Measurements from ENCODE around the gene RUNX1.

DNA sequence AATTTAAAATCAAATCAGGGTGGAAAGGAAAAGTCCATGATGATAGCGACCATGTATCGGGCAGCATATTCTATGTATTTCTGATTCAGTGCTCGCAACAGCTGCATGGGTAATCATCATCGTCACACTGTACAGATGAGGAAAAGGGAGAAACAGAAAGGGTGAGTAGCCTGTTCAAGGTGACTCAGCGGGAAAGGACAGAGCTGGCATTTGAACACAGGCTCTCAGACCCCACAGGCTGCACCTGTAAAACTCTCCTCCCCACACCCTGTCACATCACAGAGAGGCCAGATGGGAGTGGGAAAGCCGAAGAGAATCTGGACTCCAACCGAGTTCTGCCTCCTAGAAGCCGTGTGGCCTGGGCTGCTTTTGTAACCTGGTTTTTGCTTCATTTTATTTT lies 14.0 kb downstream of the RUNX1 start:
- TF ChIP-seq OSR1 (CRISPR knock-in tag; IDR thresholded peaks at IDR 0.05) (no peak), TCF4 (CRISPR knock-in tag; IDR thresholded peaks at IDR 0.05; ENCODE audit: borderline replicate concordance) (no peak), RARB (CRISPR knock-in tag; IDR thresholded peaks at IDR 0.05) (no peak), PPARA (CRISPR knock-in tag; IDR thresholded peaks at IDR 0.05; ENCODE audit: borderline replicate concordance) (no peak), ZNF8 (CRISPR knock-in tag; IDR thresholded peaks at IDR 0.05) (no peak), ESRRG (CRISPR knock-in tag; IDR thresholded peaks at IDR 0.05) (no peak), ZFP30 (CRISPR knock-in tag; IDR thresholded peaks at IDR 0.05) (no peak), ISL1 (CRISPR knock-in tag; IDR thresholded peaks at IDR 0.05) (no peak)
- TF ChIP-seq, protein P1, sequence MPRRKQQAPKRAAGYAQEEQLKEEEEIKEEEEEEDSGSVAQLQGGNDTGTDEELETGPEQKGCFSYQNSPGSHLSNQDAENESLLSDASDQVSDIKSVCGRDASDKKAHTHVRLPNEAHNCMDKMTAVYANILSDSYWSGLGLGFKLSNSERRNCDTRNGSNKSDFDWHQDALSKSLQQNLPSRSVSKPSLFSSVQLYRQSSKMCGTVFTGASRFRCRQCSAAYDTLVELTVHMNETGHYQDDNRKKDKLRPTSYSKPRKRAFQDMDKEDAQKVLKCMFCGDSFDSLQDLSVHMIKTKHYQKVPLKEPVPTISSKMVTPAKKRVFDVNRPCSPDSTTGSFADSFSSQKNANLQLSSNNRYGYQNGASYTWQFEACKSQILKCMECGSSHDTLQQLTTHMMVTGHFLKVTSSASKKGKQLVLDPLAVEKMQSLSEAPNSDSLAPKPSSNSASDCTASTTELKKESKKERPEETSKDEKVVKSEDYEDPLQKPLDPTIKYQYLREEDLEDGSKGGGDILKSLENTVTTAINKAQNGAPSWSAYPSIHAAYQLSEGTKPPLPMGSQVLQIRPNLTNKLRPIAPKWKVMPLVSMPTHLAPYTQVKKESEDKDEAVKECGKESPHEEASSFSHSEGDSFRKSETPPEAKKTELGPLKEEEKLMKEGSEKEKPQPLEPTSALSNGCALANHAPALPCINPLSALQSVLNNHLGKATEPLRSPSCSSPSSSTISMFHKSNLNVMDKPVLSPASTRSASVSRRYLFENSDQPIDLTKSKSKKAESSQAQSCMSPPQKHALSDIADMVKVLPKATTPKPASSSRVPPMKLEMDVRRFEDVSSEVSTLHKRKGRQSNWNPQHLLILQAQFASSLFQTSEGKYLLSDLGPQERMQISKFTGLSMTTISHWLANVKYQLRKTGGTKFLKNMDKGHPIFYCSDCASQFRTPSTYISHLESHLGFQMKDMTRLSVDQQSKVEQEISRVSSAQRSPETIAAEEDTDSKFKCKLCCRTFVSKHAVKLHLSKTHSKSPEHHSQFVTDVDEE (CRISPR knock-in tag; IDR thresholded peaks at IDR 0.05), result no peak
- TF ChIP-seq, protein P2, sequence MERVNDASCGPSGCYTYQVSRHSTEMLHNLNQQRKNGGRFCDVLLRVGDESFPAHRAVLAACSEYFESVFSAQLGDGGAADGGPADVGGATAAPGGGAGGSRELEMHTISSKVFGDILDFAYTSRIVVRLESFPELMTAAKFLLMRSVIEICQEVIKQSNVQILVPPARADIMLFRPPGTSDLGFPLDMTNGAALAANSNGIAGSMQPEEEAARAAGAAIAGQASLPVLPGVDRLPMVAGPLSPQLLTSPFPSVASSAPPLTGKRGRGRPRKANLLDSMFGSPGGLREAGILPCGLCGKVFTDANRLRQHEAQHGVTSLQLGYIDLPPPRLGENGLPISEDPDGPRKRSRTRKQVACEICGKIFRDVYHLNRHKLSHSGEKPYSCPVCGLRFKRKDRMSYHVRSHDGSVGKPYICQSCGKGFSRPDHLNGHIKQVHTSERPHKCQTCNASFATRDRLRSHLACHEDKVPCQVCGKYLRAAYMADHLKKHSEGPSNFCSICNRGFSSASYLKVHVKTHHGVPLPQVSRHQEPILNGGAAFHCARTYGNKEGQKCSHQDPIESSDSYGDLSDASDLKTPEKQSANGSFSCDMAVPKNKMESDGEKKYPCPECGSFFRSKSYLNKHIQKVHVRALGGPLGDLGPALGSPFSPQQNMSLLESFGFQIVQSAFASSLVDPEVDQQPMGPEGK (CRISPR knock-in tag; IDR thresholded peaks at IDR 0.05; ENCODE audit: borderline replicate concordance), result no peak
- TF ChIP-seq, protein P3, sequence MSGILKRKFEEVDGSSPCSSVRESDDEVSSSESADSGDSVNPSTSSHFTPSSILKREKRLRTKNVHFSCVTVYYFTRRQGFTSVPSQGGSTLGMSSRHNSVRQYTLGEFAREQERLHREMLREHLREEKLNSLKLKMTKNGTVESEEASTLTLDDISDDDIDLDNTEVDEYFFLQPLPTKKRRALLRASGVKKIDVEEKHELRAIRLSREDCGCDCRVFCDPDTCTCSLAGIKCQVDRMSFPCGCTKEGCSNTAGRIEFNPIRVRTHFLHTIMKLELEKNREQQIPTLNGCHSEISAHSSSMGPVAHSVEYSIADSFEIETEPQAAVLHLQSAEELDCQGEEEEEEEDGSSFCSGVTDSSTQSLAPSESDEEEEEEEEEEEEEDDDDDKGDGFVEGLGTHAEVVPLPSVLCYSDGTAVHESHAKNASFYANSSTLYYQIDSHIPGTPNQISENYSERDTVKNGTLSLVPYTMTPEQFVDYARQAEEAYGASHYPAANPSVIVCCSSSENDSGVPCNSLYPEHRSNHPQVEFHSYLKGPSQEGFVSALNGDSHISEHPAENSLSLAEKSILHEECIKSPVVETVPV (CRISPR knock-in tag; IDR thresholded peaks at IDR 0.05), result no peak
- TF ChIP-seq, protein P4, sequence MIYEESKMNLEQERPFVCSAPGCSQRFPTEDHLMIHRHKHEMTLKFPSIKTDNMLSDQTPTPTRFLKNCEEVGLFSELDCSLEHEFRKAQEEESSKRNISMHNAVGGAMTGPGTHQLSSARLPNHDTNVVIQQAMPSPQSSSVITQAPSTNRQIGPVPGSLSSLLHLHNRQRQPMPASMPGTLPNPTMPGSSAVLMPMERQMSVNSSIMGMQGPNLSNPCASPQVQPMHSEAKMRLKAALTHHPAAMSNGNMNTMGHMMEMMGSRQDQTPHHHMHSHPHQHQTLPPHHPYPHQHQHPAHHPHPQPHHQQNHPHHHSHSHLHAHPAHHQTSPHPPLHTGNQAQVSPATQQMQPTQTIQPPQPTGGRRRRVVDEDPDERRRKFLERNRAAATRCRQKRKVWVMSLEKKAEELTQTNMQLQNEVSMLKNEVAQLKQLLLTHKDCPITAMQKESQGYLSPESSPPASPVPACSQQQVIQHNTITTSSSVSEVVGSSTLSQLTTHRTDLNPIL (CRISPR knock-in tag; IDR thresholded peaks at IDR 0.05; ENCODE audit: low read depth), result no peak

Data from SK-N-SH treated with all-trans-retinoic acid at 6 μM for 48 hours (cell line).